GM21515 (cell line): ENCODE results near the gene MPPED2.

Experiments used
- ATAC-seq: cut with Tn5 transposase; IDR thresholded peaks from one replicate; pipeline ENCODE4 v1.9.1; 2021; ENCODE audit not compliant: unreplicated experiment

The MPPED2 gene

GRCh38 chr11:30586251-30587144 is at the start of gene MPPED2:
MPPED2 (minus strand) TSS chr11:30586353; CDS start chr11:30580373, 5,980 bp downstream.
- ATAC-seq, result peak; percentile 89

- ATAC-seq, result no peak
Observed at GRCh38 chr11:30635401-30635989, 49.3 kb upstream of the MPPED2 start.

DNA sequence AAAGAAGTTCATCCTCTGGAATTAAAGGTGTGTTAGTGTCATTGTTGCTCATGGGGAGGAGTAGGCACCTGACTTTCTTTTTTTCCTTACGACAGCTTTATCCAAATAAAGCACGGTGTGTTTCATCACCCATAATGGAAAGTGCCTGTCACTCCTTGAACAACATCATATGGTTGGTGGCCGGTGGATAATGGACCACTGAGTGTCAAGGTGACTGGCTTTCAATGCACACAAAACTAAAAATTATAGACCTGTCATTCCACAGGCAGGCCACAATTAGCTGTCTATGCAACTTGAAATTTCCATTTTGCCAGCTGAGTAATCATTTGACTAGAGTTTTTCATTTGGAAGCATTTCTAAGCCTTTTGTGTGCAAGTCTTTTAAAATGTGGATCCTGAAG is 45.0 kb upstream of the MPPED2 start:
- no peak for ATAC-seq

DNA sequence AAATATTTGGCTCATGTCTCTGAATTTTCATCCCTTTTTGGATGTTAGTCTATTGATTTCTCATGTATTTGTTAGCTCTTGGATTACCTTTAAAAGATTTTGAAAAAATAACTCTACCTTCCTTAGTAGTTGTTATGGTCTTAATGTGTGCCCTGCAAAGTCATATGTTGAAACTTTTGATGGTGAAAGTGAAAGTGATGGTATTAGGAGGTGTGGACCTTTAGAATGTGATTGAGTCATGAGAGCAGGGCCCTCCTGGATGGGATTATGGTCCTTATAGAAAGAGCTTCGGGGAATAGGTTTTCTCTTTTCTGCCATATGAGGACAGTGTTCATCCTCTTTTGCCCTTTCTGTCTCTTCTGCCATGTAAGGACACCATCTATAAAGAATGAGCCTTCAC is 33.6 kb upstream of the MPPED2 start:
- no peak for ATAC-seq

DNA sequence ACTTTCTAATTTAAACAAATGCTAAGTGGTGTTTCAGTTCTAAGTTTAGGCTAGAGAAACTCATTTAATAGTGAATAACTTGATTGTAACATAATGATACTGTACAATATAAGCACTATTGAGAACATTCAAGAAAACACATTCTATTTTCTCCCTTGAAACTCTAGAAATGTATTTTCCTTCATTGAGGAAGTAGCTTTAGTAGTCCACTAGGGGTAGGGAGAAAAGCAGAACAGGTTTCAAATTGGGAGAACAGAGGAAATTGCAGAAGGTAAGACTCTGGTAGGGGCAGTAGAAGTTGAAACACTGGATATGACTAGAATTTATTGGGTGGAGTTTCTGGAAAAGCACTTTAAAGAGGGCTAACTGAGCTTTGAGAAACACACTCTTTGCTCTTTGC is 31.6 kb upstream of the MPPED2 start:
- no peak for ATAC-seq

GRCh38 chr11:30610628-30611027 is 24.5 kb upstream of the MPPED2 start:
- ATAC-seq, result no peak

DNA sequence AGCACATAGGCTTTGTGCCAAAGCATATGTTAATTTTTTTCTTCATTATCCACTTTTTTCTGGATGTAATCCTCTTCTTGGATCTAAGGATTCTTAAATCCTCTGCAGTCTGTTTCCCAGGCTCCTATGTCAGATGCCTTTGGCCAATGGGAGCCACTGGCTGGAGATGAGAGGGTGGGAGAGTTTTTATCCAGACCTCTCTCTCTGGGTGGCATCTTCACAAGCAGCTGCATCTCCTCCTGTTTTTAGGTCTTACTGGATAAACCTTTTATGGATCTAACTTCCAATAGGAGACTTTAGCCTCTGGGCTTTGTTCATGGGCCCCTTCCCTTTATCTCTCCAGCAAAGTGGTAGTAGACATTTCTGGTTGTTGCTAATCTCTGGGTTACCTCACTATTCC is 22.4 kb upstream of the MPPED2 start:
- ATAC-seq, result no peak

GRCh38 chr11:30605036-30605605 is 19.0 kb upstream of the MPPED2 start:
- ATAC-seq, result no peak

- no peak for ATAC-seq
Observed at GRCh38 chr11:30603357-30603756, 17.2 kb upstream of the MPPED2 start.

- ATAC-seq, result no peak
Observed at GRCh38 chr11:30596832-30597231, 10.7 kb upstream of the MPPED2 start.

GRCh38 chr11:30595934-30596333 is 9.8 kb upstream of the MPPED2 start:
- ATAC-seq, result no peak

GRCh38 chr11:30594646-30595411 is 8.7 kb upstream of the MPPED2 start:
- no peak for ATAC-seq

DNA sequence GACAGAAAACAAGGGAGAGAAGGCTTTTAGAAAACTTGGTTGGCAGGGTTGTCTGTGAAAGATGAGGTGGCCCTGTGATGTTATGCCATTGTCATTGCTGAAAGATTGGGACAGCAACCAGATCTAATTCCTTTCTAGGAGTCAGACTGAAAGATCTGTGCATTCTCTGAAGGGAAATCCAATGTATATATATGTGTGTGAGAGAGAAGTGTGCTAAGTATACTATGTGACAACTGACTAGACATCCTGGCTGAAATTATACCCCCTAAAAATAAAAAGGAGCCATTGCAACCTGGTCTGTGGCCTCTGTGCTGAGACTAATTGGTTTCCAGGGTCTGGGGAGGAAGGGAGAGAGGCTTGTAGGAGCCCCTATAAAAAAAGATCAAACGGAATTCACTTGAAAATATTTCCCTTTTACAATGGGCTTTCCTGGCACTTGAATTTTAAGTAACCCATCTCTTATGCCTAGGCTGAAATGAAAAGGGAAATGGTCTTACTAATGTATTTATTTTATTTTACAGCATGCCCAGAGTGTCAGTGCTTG is 1.2 kb upstream of the MPPED2 start:
- ATAC-seq, result no peak

GRCh38 chr11:30585892-30586250 is 282 bp downstream of the MPPED2 start:
- ATAC-seq, result peak; percentile 22

- ATAC-seq, result no peak
Observed at GRCh38 chr11:30585125-30585891, 845 bp downstream of the MPPED2 start.

DNA sequence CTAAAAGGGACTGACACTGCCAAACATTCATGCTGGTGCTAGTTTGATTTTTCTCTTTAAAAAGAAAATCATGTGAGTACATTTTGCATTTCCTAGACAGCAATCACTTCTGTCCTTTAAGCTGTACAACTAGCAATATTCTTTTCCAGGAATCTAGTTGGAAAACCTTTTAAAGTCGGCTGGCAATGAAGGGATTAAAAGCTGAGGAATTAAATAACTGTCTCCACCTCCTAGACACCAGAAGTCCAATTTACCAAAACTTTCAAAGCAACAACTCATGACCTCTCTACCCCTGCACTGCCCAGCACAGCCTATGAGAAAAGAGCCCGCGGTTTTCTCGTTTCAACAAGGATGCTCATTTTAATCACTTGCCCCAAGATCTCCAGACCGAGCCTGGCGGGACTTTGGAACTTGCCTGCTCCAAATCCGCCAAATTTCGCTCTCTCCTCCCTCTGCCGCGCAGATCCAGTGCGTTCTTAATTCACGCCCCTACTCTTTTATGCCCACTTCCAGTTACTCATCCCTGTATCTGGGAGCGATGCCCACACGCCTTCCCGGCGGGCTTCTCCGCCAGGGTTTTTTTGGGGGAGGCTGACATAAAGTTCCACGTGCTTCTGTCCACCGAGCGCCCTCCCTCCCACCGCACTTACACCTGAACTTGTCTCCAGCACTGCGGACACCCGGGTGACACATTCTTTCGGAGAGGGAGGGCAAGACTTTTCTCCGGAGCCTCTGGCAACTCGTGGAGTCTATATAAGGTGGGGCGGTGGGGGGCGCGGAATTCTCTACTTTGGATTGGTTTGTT is 2.5 kb downstream of the MPPED2 start:
- ATAC-seq, result no peak

GRCh38 chr11:30582726-30583125 is 3.4 kb downstream of the MPPED2 start:
- ATAC-seq, result no peak

- ATAC-seq, result no peak
Observed at GRCh38 chr11:30581675-30582074, 4.5 kb downstream of the MPPED2 start.

DNA sequence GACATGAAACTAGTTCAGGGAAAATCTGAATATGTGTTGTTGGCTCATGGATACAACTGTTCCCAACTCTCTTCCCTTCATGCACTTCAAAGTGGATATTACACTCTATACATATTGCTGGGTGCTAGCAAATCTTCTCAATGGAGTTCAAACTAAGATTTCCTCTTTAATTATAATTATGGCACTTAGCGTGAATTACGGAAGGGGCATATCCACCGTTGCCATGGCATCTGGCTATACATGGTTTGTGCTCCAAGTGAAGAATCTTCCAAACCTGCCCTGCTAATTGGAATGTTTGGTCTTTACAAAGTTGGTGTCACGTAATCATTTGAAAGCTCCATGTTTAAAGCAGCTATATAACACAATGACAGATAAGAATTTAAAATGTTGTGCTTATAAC is 5.6 kb downstream of the MPPED2 start:
- no peak for ATAC-seq
